ENCODE results near the gene SPATA7. TPM values are rescaled to one million over a fixed set of nuclear protein-coding genes. Genes with fewer than 3 reads are reported as not detected.

SPATA7 gene
- polyA plus RNA-seq, 3 donors, result 2.2 to 4.8 (median 3.4) TPM

DNA sequence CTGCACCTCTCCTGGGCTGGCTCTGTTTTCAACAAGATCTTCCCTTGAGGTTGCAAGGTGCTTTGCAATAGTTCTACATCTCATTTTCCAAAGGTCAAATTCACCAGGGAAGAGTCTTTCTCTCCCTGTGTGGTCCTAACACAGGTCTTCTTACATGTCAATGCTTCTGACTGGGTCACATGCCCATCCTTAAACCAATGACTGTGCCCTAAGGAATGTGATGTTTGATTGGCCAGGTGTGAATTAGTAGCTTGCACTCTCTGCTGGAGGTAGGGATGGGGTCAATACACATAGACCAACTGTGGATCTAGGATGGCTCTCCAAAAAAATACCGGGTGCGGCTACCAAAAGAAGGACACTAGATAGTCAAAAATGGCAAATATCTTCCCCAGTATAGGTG is 42.5 kb upstream of the SPATA7 start:
- no peak overlapping the region for H3K4me3 ChIP-seq (replicated peaks in 1 of 3; ENCODE audit: low read depth in 2 of 3, low read length in 3 of 3)
- H4K20me1 ChIP-seq (ENCODE audit: insufficient read depth, low read length), result no peaks in the 10 kb centered on the region
- H3K36me3 ChIP-seq (replicated peaks in 1 of 2; ENCODE audit: control insufficient read depth in 1 of 2, insufficient read depth in 2 of 2, low read length in 2 of 2), result no peaks in the 10 kb centered on the region
- Mint-ChIP-seq H3K9me3 (peaks cover 0 to under 1% (median 0%) of the 10 kb centered on the region in 7 donors), H3K27ac (no peak overlapping the region), H3K4me1 (no peaks in the 10 kb centered on the region), H3K27me3 (ENCODE audit: low read depth in 3 of 3) (peaks cover 1 to 12% (median 3%) of the 10 kb centered on the region in 3 donors), H3K36me3 (no peaks in the 10 kb centered on the region), H3K4me3 (no peak overlapping the region)
- H3K4me2 ChIP-seq (replicated peaks; ENCODE audit: extremely low read depth, low read length, poor library complexity, severe bottlenecking), result no peak overlapping the region
- H3K4me1 ChIP-seq (ENCODE audit: control insufficient read depth in 1 of 2, insufficient read depth in 2 of 2, low read length in 2 of 2), result no peaks in the 10 kb centered on the region
- TF ChIP-seq, protein P1, sequence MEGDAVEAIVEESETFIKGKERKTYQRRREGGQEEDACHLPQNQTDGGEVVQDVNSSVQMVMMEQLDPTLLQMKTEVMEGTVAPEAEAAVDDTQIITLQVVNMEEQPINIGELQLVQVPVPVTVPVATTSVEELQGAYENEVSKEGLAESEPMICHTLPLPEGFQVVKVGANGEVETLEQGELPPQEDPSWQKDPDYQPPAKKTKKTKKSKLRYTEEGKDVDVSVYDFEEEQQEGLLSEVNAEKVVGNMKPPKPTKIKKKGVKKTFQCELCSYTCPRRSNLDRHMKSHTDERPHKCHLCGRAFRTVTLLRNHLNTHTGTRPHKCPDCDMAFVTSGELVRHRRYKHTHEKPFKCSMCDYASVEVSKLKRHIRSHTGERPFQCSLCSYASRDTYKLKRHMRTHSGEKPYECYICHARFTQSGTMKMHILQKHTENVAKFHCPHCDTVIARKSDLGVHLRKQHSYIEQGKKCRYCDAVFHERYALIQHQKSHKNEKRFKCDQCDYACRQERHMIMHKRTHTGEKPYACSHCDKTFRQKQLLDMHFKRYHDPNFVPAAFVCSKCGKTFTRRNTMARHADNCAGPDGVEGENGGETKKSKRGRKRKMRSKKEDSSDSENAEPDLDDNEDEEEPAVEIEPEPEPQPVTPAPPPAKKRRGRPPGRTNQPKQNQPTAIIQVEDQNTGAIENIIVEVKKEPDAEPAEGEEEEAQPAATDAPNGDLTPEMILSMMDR (IDR thresholded peaks at IDR 0.05), result no peak
- no peak overlapping the region for H3K9ac ChIP-seq (ENCODE audit: insufficient read depth, low read length, poor library complexity, severe bottlenecking)
- WGBS (ENCODE audit: insufficient coverage), result 100% methylated on average over 2 of the region's 2 CpGs
- intact Hi-C loops (cut with micrococcal nuclease), result no loop called here
- no peak for DNase-seq
- H2AFZ ChIP-seq (ENCODE audit: insufficient read depth, low read depth, low read length, poor library complexity, severe bottlenecking), result no peak overlapping the region
- peaks cover 2 to 10% of the 10 kb centered on the region in 2 donors for H3K27me3 ChIP-seq (ENCODE audit: control insufficient read depth in 2 of 2, insufficient read depth in 2 of 2, low read length in 2 of 2)
- no peak overlapping the region for H3K27ac ChIP-seq (ENCODE audit: low read depth in 1 of 2, low read length in 2 of 2)
- no peaks in the 10 kb centered on the region for H3K79me2 ChIP-seq (ENCODE audit: insufficient read depth, low read length)
- no peaks in the 10 kb centered on the region for H3K9me3 ChIP-seq (replicated peaks in 1 of 2; ENCODE audit: control insufficient read depth in 1 of 2, insufficient read depth in 1 of 2, low read length in 2 of 2)

DNA sequence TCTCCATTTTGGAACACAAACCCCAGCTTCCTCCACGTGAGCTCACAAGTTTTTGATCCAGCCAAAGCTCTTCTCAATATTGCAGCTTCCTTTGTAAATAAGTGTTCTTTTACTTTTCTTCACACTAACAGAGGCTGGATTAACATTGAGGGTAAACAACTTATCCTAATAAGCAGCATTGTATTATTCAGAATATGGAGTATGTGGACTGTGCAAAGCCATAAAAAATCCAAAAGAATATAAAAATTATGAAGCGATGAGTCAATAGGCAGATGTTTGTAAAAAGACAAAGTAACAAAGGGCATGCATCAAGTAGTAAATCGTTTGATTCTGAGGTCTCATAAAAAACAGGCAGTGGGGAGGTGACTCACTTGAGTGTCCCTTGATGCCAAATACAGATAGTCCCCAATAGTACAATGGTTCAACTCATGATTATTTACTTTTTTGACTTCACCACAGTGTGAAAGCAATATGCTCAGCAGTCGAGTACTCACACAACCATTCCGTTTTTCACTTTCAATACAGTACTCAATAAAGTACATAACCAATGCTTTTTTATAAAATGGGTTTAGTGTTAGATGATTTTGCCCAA is 39.3 kb upstream of the SPATA7 start:
- no peaks in the 10 kb centered on the region for H3K9me3 Mint-ChIP-seq
- H3K36me3 ChIP-seq (replicated peaks in 1 of 2; ENCODE audit: control insufficient read depth in 1 of 2, insufficient read depth in 2 of 2, low read length in 2 of 2), result no peaks in the 10 kb centered on the region
- H3K36me3 Mint-ChIP-seq, result no peaks in the 10 kb centered on the region
- 40% methylated on average over 1 of the region's 5 CpGs for WGBS (ENCODE audit: insufficient coverage)
- no peaks in the 10 kb centered on the region for H3K79me2 ChIP-seq (ENCODE audit: insufficient read depth, low read length)
- H3K4me1 Mint-ChIP-seq, result no peaks in the 10 kb centered on the region
- H3K4me1 ChIP-seq (ENCODE audit: control insufficient read depth in 1 of 2, insufficient read depth in 2 of 2, low read length in 2 of 2), result no peaks in the 10 kb centered on the region
- H3K9ac ChIP-seq (ENCODE audit: insufficient read depth, low read length, poor library complexity, severe bottlenecking), result no peak overlapping the region
- TF ChIP-seq, protein P1 (IDR thresholded peaks at IDR 0.05), result no peak
- peaks cover 3 to 9% (median 3%) of the 10 kb centered on the region in 3 donors for H3K27me3 Mint-ChIP-seq (ENCODE audit: low read depth in 3 of 3)
- no peaks in the 10 kb centered on the region for H3K9me3 ChIP-seq (replicated peaks in 1 of 2; ENCODE audit: control insufficient read depth in 1 of 2, insufficient read depth in 1 of 2, low read length in 2 of 2)
- no peak overlapping the region for H3K27ac ChIP-seq (ENCODE audit: low read depth in 1 of 2, low read length in 2 of 2)
- no peaks in the 10 kb centered on the region for H3K27me3 ChIP-seq (ENCODE audit: control insufficient read depth in 2 of 2, insufficient read depth in 2 of 2, low read length in 2 of 2)
- no peak overlapping the region for H3K4me2 ChIP-seq (replicated peaks; ENCODE audit: extremely low read depth, low read length, poor library complexity, severe bottlenecking)
- intact Hi-C loops (cut with micrococcal nuclease), result no loop called here
- no peak overlapping the region for H3K27ac Mint-ChIP-seq
- no peak for DNase-seq
- no peak overlapping the region for H3K4me3 Mint-ChIP-seq
- no peaks in the 10 kb centered on the region for H4K20me1 ChIP-seq (ENCODE audit: insufficient read depth, low read length)
- no peak overlapping the region for H3K4me3 ChIP-seq (replicated peaks in 1 of 3; ENCODE audit: low read depth in 2 of 3, low read length in 3 of 3)
- no peak overlapping the region for H2AFZ ChIP-seq (ENCODE audit: insufficient read depth, low read depth, low read length, poor library complexity, severe bottlenecking)

All from CD14-positive monocyte (primary cell).